ENCODE measurements around the gene RNF150.

DNA sequence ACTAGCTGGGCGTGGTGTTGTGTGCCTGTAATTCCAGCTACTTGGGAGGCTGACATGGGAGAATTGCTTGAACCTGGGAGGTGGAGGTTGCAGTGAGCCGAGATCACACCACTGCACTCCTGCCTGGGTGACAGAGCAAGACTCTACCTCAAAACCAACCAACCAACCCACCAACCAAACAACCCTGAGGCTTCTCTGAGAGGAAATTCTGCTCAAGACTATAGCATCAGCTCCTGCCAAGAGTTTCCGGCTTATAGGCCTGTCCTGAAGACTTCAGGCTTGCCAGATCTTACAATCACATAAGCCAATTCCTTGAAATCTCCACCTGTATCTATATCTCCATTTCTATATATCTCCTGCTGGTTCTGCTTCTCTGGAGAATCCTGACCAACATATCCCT is 203.3 kb downstream of the RNF150 start:
- TF ChIP-seq, protein P1, sequence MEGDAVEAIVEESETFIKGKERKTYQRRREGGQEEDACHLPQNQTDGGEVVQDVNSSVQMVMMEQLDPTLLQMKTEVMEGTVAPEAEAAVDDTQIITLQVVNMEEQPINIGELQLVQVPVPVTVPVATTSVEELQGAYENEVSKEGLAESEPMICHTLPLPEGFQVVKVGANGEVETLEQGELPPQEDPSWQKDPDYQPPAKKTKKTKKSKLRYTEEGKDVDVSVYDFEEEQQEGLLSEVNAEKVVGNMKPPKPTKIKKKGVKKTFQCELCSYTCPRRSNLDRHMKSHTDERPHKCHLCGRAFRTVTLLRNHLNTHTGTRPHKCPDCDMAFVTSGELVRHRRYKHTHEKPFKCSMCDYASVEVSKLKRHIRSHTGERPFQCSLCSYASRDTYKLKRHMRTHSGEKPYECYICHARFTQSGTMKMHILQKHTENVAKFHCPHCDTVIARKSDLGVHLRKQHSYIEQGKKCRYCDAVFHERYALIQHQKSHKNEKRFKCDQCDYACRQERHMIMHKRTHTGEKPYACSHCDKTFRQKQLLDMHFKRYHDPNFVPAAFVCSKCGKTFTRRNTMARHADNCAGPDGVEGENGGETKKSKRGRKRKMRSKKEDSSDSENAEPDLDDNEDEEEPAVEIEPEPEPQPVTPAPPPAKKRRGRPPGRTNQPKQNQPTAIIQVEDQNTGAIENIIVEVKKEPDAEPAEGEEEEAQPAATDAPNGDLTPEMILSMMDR (IDR thresholded peaks at IDR 0.05), result no peak
- TF ChIP-seq POLR2A (IDR thresholded peaks at IDR 0.05) (no peak), EP300 (IDR thresholded peaks at IDR 0.05) (no peak), POLR2AphosphoS5 (IDR thresholded peaks at IDR 0.05) (no peak)

Measured in stomach (tissue), 4 donors.